ENCODE data around the gene SEL1L3.
A peak's percentile ranks its signal among the peaks of the same experiment; 100 is the strongest.

SEL1L3 gene

GRCh38 chr4:25816591-25817058 lies 46.2 kb downstream of the SEL1L3 start:
- no peak for DNase-seq

GRCh38 chr4:25815586-25815985 lies 47.2 kb downstream of the SEL1L3 start:
- DNase-seq = no peak

DNA sequence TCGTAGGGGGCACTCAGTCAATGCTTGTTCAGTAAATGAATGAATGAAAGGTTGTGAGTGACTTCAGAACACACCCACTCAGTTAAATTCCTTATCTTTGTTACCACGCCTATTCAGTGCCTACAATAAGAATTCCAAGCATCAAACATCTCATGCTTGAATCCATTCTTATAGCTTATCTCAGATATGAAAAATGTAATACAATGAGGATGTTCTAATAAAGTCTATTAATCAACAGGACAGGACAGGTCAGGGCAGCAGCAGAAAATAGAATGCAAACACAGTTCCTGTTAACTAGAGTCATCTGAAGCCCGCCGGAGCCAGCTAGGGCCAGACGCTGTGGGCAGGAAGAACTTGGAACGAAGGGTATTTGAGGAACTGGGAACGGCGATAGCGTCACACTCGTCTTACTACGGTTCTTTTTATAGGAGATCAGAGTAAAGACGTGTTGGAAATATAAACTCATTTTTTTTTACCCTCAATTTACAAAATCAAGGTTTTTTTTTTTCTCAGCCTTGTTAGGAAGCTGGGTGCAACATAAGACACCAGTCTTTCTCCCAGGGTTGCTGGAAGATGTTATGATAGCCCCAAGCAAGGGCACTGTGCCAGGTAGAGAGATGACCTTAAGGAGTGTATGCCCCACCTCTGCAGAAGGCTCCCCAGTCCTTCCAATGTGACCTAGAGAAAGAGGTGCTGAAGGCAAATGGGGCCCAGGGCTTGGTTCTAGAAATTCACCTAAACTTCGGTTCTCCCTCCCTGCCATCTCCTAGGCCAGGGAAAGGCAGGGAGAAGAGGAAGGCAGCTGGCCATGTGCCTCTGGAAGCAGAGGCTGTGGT lies 48.3 kb downstream of the SEL1L3 start:
- DNase-seq = no peak

- no peak for DNase-seq
These were observed 49.2 kb downstream of the SEL1L3 start for GRCh38 chr4:25813448-25814106.

GRCh38 chr4:25811841-25812240 lies 50.9 kb downstream of the SEL1L3 start:
- no peak for DNase-seq

DNA sequence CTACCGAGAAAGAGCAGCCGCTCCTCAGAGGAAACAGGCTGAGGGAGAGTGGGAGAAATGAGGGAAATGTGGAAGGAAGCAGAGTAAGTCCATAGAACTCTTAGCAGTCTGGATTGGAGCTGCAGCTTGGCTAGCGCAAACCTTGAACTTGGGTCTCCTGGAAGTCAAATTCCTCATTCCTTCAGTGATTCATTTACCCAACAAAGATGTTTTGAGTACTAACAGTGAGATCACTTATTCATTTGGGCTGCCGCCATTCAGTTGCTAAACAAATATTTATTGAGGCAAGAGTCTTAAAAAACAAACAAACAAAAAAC lies 51.5 kb downstream of the SEL1L3 start:
- no peak for DNase-seq

DNA sequence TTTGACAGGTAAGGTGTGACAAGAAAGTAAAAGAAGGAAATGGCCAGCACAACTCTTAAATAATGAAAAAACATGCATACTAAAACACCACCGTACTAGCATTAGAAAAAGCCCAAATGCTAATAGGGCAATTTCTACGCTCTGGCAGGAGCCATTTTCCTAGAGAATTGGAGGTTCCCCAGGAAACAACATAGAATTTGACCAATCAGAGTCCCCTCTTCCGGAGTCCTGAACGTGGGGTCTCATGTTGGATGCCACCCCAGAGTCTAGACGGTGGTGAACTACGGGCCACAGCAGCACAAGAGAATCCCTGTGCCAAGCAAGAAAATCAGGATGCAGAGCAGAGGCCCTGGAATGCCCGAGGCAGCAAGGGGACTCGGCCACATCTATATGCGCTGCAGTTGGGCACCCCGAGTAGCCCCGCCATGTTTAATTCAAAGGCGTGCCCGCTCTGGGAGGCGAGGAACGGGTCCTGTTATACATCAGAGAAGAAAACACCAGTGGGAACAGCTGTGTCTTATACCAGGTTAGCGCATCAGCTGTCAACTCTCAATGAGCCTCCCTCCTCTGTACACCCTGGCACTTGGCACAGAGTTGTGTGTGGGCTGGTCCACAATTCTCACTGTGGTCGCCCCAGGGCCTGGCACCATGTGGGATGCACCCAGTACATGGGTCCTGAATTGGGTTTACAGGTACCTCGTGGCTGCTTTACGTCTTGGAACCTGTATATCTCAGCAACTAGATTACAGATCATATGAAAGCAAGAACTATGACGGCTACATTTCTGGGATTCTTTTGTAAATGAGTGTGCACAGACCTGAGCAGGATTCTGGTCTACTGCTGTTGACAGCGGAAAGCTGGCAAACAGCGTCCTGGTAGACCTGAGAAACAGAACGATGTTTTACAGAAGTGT lies 52.1 kb downstream of the SEL1L3 start:
- DNase-seq = no peak

DNA sequence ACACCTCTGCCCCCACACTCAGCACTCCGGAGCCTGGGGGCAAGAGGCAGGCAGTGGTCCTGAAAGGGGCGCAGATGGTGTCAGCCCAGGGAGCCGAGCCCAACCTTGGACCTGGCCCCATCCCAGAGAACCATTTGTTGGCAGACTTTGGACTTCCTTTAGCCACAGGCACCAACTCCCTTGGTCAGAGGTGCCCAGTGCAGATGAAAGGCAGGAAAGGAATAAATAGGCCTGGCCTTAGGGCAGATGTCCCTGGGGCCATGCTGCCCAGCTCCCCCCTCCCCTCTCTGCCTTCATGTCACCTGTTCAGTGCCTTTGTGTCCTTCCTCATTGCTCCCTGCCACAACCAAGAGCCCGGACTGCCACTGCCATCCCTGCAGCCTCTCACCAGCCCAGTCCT lies 52.8 kb downstream of the SEL1L3 start:
- DNase-seq = no peak

GRCh38 chr4:25807102-25807728 lies 55.6 kb downstream of the SEL1L3 start:
- DNase-seq = no peak

DNA sequence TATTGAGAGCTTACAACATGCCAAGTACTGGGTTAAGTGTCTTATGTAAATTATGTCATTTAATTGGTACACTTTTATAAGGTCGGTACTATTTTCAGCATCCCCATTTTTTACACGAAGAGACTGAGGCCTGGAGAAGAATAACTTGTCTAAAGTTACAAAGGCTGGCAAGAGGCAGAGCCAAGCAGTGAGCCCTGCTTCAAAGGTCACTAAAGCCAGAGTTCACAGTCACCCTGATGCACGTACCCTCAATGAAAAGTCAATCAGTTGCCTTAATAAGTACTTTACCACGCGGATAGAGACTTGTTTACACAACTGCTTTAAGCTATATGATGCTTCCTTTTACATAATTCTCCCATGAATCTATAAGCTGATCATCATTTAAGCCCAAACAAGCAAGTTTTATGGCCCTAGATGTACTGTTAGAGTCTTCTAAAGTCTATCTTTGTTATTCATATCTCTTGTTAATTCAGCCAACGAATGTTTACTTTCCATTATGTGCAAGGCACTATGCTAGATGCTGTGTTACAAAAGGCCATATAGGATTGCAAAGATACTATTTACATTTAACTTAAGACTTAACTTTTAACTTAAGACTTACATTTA lies 57.4 kb downstream of the SEL1L3 start:
- no peak for DNase-seq

DNA sequence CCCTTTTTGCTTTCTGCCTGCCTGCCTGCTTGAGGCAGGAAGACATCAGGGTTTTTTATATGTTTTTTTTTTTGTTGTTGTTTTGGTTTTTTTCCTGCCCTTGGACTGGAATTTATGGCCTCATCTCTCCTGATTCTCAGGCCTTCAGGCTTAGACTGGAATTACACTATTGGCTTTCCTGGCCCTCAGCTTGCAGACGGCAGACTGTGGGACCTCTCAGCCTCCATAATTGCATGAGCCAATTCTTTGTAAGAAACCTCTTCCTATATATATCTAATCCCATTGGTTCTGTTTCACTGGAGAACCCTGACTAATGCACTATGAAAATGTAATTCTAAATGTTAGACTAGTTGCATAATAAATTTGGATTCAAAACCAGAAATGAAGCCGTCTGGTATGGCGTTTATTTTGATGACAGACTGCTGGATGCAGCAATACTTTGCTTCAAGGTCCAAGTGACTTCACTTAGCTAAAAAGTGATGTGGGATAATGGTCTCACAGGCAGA lies 59.0 kb downstream of the SEL1L3 start:
- no peak for DNase-seq

DNA sequence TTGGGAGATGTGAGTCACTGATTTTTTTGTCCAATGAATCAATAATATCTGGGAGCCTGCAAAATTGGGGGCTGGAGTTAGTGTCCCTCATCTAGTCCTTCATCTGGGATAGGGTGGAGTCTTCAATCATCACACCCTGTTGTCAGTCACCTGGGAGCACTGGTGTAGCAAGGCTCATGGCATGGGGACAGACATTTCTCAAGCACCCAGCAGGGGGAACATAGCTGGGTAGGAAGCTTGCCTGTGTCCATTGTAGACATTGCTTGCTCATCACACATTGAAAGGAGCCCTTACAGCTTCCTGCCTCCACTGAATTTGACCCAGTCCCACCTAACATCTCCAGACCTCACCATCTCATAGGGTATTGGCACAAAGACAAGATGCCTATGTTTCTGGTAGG lies 61.2 kb downstream of the SEL1L3 start:
- DNase-seq = no peak

- DNase-seq = no peak
These were observed 62.5 kb downstream of the SEL1L3 start for GRCh38 chr4:25800245-25800644.

- no peak for DNase-seq
These were observed 63.3 kb downstream of the SEL1L3 start for GRCh38 chr4:25799522-25799921.

GRCh38 chr4:25797136-25797535 lies 65.7 kb downstream of the SEL1L3 start:
- DNase-seq = no peak

DNA sequence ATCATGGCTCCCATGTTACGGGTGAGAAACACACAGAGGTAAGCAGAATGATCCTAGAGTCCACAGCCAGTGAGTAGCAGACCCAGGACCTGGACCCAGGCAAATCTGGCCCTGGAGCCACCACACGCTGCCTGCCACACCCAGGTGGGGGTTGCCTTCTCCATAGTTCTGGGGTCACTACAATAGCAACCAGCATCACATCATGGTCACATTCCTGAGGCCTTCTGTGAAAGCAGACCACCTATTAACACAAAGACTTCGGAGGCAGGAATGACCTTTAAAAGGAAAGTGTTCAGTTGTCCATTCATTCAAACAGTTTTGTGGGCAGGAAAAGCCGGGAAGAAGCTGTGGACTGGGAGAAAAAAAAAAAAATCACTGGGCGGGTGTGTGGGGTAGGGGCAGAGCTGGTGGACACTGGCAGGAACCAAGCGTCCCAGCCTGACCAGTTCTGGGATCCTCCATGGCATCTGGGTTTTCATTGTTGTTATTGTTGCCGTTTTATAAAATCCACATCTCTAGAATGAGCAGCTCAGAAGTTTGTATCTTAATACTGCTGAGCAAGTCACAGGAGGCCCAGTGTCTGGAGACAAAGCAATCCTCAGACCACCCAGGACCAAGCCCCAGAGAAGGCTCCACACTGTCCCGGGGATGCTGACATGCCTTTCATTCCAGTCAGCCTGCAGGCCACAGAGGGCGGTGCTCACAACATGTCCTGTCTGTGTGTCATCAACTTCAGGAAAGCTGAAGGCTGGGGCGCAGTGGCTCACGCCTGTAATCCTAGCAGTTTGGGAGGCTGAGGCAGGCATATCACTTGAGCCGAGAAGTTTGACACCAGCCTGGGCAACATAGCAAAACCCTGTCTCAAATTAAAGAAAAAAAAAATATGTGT lies 67.0 kb downstream of the SEL1L3 start:
- DNase-seq = no peak

- DNase-seq = no peak
These were observed 67.7 kb downstream of the SEL1L3 start for GRCh38 chr4:25795091-25795490.

- no peak for DNase-seq
These were observed 69.9 kb downstream of the SEL1L3 start for GRCh38 chr4:25792876-25793275.

GRCh38 chr4:25792200-25792791 lies 70.5 kb downstream of the SEL1L3 start:
- DNase-seq = peak; percentile 43

DNA sequence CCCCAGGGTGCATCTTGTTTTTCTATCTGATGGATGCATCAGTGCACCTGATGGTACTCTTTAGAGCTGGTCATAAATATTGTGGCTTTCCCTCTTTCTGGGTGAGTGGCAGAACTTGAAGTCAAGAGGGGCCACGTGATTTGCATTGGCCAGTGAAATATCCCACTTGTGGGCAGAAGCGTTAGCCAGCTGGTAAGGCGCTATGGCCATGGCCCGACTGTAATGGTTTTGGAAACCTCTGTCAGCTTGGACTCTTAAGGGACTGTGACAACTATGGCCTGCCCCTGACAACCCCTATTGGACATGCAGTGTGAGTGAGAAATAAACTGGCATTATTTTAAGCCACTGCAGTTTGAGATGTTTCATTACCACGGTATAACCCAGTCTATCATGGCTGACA lies 72.8 kb downstream of the SEL1L3 start:
- DNase-seq = no peak

DNA sequence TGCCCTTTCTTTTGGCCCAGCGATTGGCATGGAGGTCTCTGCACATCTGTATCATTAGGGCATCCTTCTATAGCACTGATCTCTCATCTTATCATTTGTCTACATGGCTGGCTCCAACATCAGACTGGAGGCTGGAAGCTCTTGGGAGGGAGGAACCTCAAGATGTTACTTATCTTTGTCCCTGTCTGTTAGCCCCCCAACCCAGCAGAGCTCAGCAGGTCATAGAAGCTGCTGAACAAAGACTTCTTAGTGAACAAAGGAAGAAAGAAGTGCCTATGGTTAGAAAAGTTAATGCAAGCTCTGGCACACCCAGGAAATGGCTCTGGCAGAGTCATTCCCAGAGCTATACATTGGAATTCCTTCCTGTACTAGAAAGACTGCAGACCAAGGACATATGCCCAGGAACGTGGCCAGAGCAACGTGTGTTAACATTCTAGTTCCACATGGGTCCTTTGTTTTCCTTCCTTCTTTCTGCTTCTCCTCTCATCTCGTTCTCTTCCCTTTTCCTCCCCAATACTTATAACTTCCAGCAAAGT lies 74.0 kb downstream of the SEL1L3 start:
- DNase-seq = no peak
